ENCODE results near the gene CAMK1D.
A peak's percentile ranks its signal among the peaks of the same experiment; 100 is the strongest.

Gene CAMK1D

DNA sequence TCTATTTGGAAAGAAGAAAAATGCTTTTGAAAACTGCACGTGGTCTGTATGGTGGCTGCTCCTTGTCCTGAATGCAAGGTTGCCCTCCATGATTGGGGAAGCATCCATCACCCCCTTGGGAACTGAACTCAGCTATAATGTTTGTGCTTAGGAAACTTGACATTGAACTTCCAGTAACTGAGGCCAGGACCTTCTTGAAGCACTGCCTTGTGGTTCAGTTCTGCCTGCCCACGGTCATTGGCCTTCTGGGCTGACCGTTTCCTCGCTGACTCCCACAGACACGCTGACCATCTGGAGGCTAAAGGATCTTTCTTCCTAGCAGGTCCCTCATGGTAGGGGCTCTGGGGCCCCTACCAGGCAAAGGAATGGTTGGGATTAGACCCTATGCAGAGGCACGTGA, 247.8 kb downstream of the CAMK1D start:
- DNase-seq: no peak

DNA sequence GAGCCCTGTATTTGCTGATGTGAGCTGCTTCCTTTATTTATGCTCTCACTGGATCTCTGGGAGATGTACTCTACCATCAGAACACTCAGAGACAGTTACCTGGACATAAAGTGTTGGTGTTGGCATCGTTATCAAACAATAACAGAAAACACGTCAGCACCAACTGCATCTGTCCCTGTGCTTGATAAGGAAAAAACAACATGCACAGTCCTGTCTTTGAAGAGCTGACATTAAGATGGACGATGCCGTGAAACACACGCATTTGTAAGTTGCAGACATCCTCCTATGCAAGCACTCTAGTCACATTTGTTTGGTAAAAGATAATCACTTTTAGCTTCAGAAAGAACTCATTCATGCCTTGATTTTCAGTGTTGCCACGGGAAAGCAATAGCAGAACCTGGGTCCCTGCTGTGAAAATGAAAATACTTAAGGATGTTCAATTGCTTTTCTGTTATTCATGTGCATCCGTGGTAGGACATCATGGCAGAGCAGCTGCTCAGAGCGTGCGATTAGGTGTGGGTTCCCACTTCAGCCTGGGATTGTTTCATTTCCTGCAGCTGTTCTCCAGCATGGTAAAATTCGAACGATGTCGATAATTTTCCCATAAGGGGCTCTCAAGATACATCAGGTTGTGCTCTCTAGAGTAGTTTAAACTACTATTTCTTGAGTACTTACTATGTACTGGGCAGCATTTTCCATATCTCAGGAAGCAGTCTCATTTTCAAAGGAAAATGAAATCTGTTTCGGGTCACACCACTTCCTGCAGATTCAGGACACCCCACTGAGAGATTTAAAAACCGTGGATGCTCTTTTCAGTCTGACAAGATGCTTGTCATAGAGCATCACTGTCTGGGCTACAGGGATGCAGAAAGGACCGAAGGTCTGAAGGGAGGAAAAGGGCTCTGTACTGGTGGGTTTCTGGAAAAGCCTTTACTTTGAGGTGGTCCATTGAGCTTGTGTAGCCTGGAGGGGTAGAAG, 248.7 kb downstream of the CAMK1D start:
- DNase-seq: no peak

DNA sequence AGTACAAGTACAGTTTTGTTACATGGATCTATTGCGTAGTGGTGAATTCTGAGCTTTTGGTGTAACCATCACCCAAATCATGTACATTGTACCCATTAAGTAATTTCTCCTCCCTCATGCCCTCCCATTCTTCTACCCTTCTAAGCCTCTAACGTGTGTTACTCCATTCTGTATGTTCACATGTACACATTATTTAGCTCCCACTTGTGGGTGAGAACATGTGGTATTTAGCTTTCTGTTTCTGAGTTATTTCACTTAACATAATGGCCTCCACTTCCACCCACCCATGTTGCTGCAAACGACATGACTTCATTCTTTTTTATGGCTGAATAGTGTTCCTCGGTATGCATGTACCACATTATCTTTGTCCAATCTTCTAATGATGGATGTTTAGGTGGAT, 251.3 kb downstream of the CAMK1D start:
- DNase-seq: no peak

DNA sequence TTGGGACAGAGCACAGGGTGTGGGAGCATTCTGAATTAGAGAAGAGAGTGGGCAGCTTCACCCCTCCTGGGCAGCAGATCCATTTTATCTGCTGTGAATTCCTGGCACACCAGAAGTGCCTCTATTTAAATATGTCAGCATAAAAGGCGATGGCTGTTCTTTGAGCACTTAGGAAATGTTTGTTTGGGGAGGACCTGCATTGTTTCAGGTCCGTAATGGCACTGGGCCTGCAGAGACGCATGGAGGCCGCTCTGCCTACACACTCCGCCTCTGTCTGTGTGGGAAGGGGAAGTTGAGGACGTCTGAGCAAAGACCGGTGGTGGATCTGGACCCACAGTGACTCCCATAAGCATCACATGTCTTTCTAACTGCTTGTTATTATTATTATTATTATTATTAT, 253.2 kb downstream of the CAMK1D start:
- no peak for DNase-seq

DNA sequence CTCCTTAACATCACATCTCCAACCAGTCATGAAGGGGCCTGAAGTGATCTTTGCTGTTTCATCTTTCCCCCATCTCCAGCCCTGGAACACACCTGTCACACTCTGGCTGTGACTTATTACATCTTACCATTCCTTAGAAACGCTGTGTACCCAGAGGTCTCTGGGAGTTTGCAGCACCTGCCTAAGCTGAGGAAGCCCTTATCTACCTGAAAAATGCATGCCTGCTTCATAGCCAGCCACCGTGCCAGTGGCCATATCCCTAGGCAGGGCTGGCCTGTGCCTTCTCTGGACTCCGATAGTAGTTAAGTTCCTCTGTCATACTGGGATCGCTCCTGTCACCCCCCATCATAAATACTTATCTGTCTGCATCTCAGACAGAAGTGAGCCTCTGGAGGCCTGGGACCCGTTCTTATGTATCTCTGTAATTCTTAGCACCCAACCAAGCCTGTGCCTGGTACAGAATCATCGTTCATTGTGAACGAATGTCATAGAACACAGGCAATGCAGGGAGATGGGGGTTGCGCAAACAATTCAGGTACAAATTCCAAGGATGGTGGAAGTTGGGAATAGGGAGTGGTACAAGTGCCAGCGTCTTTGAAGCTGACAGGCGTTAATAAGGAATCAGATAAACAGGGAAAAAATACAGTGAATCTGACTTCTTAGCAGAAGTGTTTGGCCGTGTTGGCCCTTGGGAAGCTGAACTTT, 254.6 kb downstream of the CAMK1D start:
- no peak for DNase-seq

DNA sequence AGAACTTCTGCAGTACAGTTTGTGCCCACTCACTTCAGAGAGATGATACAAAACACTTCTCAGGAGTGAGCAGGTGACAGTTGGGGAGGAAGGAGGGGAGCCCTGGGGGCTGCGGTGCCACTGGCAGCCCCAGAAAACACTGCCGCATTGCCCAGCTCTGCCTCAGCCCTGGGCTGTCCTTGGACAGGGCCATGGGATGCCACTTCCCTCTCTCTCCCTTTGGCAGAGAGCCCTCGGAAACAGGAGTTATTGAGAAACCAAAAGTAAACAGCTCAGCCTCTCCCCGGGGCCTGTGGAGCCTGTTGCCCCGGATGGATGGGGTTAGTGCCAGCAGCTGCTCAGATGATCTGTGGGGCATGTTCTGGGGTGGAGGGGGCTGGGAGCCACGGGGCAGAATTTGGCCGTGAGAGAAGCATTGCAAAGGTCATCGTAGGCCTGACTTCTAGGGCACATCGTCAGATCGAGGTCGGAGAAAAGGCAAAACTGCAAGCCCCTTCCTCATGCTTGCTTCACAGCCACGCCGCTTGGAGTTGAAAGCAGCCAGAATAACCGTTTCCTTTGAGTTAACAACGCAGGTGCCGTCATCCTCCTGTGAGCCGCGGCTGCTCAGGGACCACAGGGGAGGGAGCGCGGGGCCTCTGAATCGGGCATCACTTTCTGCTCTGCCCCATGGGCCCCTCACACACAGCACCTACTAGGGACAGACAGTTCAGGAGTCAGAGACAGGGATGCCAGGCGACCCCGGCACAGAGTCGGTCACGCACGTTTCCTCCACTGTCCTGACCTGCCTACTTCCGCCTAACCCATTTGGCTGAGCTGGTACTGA, 256.4 kb downstream of the CAMK1D start:
- DNase-seq: no peak

DNA sequence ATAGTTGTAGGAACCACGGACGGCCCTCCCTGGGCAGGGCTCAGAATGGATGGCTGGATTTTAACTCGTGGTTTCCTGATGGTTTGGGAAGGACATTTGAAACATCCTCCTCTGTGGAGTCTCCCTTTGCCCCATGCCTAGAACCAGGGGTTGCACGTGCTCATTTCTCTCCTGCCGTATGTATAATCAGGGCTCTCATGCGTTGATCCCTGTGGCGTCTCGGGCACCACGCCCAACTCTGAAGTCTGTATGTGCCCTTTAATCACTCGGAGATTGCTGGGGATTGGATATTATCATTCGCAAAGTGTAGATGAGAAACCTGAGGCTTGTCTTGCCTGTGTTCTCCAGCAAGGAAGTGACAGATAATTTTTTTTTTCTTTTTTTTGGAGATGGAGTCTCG, 257.1 kb downstream of the CAMK1D start:
- no peak for DNase-seq

DNA sequence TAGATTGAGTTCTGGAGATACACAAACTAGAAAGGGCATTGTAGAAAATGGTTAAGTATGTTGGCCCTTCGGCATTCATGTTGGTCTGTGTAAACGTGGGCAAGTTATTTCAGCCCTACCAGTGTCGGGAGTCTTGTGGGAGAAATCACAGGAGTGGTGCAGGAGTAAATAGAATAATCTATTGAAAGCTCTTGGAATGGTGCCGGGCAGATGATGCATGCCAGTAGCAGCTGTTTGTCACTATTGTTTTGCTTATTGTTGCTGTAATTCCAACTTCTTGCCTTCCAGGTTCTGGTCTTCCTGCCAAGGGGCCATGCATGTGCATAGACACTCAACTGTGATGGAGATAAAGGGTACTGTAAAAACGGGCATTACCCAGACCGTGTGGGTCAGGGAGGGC, 259.4 kb downstream of the CAMK1D start:
- no peak for DNase-seq

DNA sequence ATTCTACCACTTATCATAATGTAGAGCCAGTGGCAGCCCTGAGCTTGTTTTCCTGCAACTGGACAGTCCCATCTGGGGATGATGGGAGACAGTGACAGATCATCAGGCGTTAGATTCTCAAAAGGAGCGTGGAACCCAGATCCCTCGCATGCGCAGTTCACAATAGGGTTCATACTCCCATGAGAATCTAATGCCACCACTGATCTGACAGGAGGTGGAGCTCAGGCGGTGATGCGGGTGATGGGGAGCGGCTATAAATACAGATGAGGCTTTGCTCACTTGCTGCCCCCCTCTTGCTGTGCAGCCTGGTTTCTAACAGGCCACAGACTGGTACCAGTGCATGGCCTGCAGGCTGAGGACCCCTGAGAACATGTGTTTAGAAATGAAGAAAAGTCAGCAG, 260.1 kb downstream of the CAMK1D start:
- no peak for DNase-seq

DNA sequence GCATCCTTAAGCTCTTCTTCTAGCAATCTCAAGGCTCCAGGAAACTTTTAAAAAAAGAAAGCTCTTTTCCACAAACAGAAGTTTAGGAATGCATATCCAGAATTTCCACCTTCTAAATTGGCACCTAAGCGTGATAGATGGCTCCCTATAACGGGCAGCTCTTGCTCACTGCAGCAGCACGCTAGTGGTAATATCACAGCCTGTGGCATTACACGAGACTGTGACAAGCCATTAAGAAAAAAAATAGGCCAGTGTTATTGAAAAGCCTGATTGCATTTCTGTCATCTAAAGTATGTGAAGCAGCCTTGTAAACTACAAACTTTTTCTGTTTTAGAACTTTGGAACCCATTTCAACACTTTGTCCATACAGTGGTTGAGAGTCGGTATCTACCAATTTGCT, 263.8 kb downstream of the CAMK1D start:
- no peak for DNase-seq

DNA sequence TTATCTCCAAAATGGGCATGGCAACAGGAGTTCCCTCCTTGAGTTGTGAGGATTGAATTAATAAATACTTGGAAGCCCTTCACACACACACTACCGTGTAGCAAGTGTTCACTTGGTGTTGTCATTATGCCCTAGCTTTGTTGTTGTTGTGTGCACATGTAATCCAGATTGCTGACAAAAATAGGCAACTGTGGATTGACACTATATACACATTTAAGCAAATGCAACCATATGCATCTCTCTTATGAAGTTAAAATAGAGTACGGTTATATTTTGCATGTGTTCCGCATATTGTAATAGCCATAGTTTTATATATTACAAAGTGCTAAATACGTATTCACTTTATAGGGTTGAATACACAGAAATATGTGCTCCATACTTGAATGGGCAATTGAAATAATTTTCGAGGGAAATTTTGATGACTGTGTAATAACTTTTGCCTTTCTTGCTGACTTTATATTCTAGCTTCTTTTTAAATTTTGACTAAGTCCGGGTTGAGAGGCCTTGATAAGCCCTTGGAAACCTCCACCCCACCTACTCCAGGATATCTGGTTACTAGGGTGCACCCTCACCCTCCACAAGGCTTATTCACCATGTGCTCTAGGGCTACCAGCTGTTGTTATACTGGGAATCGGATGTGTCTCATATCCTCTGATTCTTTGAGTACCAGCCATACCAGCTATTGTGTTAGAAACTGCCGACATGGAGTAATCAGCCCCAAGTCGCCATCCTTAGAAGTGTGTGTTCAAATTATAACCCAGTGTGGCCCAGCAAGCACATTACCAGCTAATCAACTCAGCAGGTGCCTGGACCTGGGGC, 265.0 kb downstream of the CAMK1D start:
- DNase-seq: no peak

DNA sequence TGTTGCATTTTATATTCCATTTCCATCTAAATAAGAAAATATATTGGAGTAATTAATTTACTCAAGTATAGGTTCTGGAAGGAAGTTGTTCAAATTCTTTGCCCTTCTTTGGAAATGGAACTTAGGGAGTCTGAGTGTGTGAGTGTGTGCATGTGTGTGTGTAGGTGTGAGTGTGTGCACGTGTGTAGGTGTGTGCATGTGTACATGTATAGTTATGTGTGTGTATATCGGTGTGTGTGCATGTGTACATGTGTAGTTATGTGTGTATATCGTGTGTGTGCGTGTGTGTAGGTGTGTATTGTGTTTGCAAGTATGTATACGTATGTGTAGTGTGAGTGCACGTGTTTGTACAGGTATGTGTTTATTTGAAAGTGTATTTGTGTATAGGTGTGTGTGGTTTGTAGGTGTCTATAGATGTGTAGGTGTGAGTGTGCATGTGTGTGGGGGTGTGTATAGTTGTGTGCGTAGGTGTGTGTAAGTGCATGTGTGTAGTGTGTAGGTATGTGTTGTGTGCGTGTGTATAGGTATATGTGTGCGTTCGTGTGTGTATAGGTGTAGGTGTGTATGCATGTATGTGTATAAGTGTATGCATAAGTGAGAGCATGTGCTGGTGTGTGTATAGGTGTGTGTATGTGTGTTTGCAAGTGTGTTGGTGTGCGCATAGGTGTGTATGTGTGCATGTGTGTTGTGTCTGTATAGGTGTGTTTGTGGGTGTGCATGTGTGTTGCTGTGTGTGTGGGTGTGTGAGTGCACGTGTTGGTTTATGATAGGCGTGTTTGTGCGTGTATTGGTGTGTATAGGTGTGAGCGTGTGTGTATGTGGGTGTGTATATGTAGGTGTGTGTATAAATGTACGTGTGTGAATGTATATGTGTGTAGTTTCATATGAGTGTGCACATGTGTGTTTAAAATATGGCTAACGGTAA, 266.2 kb downstream of the CAMK1D start:
- no peak for DNase-seq

DNA sequence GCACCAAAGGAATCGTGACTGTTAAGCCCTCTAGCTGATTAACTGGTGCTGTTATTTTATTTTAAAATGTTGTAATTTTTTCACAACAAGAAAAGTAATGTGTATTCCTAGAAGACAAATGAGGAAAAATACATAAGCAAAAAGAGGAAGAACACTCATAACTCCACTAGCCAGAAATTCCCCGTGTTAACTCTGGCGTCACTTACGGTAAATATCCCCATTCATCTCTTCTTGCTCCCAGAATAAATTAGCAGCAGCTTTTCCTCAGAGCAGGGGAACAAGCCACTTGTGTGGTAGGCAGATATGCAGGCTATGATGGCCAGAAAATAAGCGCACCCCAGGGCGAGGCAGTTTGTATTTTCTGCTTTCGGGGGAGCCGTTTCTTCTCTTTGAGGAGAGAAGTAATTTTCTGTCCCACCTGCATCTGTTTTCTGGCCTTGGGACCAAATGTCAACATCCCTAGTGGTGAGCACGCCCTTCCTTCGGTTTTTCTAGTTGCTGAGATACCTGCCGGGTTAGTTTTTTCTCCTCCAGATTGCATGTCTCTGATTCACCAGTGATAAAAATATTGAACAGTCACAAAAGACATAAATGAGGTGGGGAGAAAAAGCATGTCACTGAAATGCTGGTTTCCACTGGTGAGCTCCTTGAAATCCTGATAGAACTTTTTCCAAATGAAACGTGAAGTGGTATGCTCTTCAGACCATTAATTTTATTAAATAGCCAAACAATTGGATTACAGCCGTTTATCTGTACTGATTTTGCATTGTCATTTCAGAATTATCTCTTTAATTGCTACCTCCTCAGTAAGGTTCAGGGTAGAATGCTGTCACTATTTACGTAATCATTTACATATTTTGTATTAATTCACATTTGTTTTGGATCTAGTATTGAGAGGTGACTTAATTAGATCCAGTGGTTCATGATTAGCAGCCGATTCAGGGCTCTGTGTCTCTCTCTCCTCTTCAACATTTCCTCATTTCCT, 268.1 kb downstream of the CAMK1D start:
- no peak for DNase-seq

DNA sequence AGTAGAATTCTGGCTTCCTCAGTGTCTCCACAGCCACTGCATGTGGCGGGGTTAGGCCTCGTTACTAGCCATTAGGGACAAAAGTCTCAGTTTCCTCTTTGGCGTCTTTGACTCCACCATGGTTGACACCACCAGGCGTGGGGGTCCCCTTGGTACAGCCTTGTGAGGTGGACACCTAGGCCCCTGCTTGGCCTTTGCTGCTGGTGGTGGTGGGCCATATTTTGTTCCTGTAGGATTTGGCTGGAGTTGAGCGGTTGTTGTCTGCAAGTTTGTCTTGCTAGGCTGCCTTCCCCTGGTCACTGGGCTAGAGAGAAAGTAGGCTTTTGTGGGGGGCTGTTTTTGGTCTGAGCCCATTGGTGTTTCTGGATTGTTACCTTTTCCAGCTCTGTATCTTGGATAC, 272.7 kb downstream of the CAMK1D start:
- DNase-seq: no peak

DNA sequence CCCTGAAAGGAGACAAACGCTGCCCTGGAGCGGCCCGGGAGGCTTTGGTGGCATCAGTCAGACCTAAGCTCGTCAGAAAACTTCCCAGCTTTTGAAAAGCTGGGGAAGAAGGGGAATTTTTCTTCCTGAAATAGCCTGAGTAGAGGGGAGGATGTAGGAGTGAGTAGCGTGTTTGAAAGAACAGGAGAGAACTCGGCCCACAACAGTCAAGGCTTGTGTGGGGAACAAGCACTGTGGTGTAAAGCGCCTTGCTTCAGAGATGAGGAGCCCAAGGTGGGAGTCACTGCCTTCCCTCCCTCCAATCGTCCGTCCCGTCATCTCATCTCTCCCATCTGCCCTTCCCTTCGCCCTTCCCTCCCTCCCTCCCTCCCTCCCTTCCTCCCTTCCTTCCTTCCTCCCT, 273.3 kb downstream of the CAMK1D start:
- DNase-seq: no peak

DNA sequence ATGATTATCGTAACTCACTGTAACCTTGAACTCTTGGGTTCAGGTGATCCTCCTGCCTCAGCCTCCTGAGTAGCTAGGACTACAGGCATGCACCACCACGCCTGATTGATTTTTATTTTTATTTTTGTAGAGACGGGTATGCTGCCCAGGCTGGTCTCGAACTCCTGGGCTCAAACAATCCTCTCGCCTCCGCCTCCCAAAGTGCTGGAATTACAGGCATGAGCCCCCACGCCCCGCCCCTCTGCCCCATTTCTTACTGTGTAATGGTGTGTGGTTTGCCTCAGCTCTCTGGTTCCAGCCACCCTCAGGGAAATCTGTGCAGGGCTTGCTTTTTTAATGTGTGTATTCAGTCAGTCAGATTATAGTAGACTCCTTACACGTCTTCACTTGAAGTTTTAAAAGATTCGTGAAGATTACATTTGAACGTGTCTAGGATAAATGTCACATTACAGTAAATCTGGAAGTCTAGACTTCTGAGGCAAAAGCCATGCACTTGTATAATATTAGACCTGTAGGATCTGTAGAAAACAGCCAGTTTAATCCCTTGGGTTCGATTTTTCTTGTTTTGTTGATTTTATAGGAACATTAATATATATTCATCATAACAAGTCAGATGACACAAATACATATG, 276.2 kb downstream of the CAMK1D start:
- DNase-seq: no peak

DNA sequence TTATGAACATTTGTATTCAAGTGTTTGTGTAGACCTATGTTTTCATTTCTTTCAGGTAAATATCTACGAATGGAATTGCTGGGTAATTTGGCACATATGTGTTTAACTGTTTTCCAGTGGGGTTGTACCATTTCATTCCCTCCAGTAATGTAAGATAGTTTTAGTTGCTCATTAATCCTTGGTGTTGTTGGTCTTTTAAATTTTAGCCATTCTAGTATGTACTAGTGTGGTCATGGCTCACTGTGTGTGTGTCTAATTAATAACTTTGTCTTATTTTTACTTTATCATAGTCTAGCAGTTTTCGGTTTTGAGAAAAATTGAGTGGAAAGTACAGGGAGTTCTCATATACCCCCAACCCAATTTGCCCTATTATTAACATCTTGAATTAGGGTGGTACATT, 278.8 kb downstream of the CAMK1D start:
- no peak for DNase-seq

DNA sequence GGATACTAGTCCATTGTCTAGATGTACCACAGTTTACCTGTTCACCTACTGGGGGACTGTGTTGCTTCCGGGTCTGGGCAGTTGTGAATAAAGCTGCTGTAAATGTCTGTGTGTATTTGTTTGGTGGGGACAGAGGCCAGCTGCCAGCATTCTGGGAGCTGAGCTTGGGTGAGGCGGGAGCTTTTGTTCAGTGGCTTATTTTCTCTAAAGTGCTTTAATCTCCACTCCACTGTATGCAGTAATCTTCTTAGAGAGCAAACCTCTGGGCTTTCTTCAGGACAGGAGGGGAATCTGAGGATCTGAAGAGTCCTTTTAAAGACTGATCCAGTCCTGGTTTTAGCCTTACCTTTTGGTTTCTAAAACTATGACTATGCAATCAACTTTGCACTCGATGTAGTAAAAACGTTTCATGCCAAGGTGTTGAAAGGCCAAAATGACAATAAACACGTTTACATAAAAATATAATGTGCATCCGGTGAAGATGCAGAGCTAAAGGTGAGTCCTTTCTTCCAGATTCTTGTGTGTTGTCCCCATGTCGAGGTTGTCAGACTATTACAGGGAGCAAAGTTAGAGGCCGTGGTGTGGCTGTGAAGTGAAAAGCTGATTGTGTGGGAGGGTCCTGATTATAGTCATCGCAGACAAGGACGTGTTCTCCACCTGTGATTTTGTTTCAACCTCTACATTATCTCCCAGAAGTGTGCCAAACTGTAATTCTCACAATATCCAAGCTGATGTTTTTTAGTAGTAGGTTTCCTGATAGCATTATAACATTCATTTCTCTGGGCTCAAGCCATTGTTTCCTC, 279.8 kb downstream of the CAMK1D start:
- peak; percentile 28 for DNase-seq
